ENCODE results near the gene MGST2.

- no peak for TF ChIP-seq POLR2A (IDR thresholded peaks at IDR 0.05; ENCODE audit: low read length)
- no peak for TF ChIP-seq GATA1 (IDR thresholded peaks at IDR 0.05; ENCODE audit: low read depth, low read length)
Measured at GRCh38 chr4:139625482-139625881, 40.1 kb upstream of the MGST2 start.
